NCI-H1105 (cell line): ENCODE measurements around the gene KCNJ9.
A peak's percentile ranks its signal among the peaks of the same experiment; 100 is the strongest.

Experiments
- DNase-seq: peaks from one replicate; lab custom pipeline; 2025; lab: John Stamatoyannopoulos, UW

The KCNJ9 gene

GRCh38 chr1:160087118-160087662 lies 5.9 kb downstream of the KCNJ9 start:
- no peak for DNase-seq

DNA sequence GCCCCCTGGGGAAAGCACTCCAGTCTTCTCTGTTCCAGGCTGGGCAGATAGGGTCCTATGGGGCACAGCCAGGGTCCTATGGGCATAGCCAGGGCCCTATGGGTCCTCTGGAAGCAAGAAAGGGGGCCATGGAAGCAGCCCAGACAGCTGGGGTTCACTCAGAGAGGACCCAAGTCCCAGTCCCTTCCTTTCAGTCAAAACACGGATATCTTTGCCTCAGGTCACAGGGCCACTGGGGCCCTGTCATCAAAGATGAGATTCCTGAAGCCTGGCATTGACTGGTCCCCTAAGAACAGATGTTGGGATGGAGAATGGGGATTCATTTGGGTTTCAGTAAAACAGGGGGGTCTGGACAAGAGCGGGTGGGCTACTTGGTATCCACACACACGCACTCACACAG lies 8.5 kb downstream of the KCNJ9 start:
- no peak for DNase-seq

DNA sequence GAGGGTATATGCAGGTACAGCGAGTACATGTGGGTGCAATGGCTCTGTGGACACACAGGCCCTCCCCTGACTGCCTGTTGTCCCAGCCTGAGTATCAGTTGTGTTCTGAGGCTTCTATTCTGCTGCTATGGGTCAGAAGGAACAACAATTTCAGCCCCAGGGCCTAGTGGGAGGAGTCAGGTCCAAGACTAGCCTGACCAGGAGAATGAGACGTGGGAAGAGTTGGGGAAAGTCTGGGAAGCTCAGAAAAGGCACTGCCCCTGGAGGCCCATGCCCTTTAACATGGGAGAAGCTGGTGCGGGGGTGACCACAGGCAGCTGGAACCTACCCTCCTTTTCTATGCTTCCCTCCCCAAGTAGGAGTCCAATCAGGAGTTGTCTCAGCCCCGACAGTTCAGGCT lies 9.4 kb downstream of the KCNJ9 start:
- no peak for DNase-seq

DNA sequence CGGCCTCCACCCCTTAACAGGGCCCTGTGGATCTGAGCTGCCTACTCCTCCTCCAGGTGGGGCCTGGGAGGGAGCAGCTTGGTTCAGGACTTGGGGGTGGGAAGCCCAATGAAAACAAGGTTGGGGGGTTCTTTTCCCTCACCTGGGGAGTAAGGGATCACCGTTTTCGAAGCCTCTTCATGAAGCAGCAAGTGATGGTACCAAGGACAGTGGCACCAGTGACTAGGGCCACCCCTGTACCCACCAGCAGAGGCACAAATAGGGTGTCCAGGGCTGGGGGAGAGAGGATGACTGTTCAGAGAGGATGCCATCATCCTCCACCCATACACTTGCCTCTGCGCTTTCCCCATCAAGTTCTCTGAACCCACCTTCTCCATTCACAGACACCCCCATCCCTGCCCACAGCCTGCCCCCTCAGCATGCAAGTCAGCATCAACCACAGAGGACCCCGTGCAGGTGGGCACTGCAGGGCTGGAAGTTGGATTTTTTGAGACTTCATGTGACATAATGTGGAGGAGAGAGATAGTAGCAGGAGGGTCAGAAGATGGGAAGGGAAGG lies 10.4 kb downstream of the KCNJ9 start:
- DNase-seq: no peak

DNA sequence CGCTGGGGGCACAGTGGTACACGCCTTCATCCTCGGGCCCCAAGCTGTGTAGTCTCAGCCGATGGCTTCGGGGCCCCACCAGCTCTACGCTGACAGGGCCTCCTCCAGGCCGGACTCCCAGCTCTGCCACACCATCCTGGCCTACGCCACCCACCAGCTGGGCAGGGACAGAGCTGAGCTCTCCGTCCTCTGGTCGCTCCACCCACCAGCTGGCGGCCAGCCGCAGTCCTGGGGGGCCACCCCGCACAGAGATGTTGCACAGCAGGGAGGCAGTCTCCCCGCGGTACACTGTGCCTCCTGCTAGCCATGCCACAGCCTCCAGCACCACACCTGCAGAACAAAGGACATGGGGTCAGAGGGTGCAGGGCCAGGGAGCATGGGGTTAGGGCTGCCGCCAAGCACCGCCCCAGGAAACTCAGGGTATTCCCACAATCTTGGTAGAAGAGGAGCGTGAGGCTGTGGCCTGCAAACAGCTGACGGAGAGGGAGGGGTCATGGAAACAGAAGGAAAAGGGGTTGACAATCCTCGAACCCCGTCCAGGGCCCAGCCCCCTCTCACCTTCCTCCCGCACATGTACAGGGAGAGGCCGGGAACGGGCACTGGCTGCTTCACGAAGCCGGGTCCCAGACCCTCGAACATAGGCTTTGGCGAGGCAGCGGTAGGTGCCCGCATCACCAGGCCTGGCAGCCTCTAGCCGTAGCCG lies 11.2 kb downstream of the KCNJ9 start:
- no peak for DNase-seq

DNA sequence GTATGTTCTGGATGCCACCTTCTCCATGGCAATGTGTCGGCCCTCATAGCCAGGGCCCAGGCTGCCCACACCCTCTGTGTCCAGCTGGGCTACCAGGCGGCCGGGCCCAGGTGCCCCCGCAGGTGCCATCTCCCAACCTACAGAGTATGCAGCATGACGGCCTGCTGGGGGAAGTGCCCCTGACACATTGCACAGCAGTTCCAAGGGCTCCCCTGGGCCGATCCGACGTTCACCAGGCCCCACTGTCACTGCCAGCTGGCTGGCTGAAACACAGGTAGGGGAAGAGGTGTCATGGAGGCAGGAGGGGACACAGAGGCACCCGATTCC lies 11.7 kb downstream of the KCNJ9 start:
- no peak for DNase-seq

DNA sequence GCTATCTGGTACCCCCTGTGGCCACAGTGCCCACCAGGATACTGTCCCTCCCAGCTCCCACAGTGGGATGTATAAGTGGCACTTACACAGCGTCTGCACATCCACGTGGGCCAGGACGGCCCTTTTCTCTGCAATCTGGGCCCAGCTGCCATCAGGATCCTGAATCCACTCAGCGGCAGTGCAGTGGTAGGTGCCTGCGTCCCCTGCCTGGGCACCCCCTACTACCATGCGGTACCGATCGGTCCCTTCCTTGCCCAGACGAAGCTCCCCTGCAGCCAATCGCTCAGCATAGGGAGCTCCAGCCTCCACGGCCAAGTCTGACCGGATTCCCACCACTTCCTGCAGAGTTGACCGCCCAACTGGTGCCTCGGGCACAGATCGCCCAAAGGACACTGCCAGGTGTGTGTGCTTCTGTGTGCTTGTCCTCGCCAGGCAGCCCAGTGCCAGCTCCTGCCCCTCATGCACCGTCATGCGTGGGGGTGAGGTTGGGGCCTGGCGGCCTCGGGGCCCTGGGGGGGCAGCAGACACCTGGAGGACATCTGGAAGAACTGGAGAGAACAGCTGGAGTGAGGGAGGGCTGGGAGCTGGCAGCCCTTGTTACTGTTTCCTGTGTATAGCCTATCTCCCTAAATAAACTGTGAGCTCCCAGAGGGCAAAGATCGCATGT lies 12.4 kb downstream of the KCNJ9 start:
- DNase-seq: no peak

GRCh38 chr1:160094291-160094625 lies 12.9 kb downstream of the KCNJ9 start:
- no peak for DNase-seq

GRCh38 chr1:160094806-160095205 lies 13.5 kb downstream of the KCNJ9 start:
- DNase-seq: no peak

DNA sequence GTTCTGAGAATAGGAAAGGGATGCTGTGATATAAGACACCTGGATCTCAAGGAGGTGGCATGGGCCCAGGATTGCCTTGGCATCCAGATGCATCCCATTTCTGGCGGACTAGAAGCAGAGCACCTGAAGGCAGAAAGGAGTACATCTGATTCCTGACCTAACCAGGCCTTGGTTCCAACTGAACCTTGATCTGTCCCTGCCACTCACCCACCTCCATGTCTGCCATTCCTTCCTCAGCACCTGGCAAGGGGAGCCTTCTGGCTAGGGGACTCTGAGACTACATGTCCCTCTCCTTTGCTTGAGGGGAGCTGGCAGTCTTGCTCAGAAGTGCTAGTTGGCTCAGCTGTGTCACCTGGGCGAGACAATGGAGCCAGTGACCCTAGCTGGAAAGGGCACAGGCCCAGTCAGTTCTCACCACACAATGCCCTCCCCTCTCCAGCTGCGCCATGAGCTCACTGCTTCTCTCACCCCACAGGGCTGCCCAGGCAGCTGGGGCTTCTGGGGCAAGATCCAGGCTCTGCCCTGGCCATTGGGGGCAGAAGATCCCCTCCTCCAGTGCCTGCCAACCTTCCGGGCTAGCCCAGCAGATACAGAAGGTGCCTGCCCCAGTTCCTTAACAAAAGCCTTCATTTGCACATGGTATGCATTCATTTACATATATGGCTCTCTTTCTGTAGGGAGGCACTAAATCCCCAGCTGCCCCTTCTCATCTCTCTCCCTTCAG lies 14.2 kb downstream of the KCNJ9 start:
- DNase-seq: no peak

DNA sequence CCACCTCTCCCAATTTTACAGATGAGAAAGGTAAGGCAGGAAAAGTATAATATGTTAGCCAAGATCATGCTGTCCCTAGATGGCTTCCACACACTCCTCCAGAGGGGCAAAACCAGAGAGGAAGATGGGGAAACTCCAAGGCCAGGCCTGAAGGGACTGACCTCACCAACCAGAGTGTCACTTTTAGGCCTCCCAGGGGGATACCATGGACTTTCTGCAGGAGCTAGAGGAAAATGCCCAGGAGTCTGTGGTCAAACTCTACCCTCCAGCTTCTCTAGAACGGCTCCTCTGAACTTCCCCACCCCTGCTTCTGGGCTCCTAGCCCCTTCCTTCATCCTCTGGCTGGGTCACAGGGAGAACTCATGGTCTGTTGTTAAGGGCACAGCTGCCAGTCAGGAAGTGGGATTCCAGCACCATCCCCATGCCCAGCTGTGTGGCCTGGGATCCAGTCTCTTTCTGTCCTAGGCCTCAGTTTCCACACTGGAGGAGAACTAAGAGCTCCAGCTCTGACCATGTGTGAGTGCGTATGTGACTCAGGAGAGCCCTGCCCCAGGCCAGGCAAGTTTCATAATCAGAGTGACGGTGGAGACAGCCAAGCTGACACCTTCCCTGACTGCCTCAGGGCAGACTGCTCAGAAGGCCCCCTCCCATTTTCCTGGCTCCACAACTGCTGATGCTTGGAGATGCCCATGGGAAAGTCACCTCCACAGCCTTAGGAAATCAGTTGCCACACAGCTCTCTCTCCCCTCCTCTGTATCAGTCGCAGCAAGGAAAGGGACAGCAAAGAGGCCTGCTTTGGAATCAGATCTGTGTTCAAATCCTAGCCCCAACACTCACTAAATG lies 15.2 kb downstream of the KCNJ9 start:
- DNase-seq: no peak

DNA sequence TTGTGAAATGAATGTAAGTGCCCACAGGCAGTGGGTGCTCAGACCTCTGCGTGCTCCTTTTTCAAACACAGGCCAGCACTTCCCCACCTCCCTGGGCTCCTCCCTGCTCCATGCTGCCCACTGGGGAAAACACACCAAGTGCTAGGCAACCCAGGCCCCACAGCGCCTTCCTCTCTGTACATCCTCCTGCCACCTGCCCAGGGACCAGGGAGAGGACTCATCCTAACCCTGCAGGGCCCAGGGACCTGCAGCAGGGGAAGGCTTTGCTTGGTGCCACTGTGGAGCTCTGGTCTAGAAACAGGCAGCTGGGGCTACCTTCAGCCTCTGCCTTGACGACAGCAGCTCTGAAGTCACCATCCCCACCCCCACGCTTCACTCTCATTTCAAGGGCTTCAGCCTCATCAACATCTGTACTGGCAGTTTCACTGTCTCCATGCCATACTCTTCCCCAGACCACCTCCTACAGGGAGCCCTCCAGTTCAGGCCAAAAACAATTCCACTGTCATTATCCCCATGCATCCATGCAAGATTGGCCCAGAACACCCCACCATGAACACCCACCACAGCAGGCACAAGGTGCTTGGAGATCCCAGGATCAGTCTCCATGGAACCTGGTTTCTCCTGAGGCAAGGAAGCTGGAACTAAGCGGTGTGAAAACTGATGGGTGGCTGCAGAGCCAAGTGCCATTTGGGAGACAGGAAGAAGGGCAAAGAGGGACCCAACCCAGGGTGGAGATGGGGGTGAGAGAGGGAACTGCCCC lies 16.0 kb downstream of the KCNJ9 start:
- DNase-seq: no peak

GRCh38 chr1:160097911-160098851 lies 16.8 kb downstream of the KCNJ9 start, which contains the start of gene IGSF8:
IGSF8 (minus strand) TSS chr1:160098619; CDS start chr1:160098472, 147 bp downstream.
- peak; percentile 98 for DNase-seq

DNA sequence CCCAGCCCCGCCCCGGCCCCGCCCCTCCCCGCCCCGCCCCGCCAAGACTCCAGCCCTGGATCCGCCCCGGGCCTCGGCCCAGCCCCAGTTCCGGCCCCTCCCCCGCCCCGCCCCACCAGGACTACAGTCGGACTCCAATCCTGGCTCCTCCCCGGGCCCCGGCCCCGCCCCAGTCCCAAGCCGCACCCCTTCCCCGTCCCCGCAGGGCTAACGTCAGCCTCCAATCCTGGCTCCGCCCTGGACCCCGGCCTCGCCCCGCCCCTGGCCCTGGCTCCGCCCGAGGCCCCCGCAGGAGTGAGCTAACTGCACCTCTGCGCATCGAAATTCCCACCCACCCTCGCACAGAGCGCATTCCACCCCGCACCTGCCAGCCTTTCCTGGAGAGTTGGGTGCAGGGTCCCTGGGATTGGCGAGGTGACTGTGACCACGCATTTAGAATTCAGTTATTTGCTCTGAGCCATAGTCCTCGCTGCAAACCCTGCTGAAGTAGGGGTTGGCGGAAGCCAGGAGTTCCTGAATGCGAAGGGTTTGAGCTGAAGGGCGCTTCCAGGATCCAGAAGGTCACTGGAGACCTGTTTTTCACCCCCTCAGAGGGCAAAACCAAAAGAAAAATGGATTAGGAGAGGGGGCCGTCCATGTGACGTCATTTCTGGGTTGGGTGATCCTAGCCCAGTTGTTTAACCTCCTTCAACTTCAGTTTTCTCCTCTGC lies 17.7 kb downstream of the KCNJ9 start:
- peak; percentile 98 for DNase-seq

GRCh38 chr1:160099716-160100375 lies 18.5 kb downstream of the KCNJ9 start:
- DNase-seq: no peak

- DNase-seq: peak; percentile 78
These were observed 19.8 kb downstream of the KCNJ9 start for GRCh38 chr1:160101037-160101716.

DNA sequence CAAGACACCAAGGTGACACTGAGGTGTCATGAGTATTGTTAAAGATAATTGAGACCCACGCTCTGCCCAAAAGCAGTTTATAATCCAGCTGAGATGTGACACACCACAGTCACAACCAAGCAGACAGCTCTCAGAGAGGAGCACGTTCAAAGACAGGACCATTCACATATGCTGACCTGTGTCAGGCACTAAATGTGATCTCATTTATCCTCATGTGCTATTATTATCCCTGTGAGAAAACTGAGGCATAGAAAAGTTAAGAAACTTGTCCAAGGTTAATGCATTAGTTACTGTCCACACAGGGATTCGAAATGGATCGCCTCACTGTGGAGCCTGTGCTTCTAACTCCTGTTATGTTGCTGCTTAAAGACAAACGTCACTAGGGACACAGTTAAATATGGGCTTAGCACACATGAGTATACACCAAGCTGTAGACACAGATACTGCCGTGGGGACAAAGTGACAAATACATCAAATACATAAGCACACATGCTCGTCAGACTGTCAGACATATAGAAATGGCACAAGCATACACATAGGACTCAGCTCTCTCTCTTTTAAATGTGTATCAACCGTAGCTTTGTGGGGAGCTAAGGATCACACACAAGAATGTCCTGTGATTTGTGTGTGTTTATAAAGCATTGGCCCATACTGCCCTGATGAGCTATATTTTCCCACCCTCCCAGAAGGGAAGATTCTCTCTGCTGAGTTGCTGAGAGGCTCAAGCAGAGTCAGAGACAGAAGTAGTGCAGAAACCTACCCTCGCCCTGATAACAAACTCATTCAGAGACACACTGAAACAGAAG lies 20.6 kb downstream of the KCNJ9 start:
- DNase-seq: no peak
